Muscle of back (tissue), 11 donors: Measurements from ENCODE around the gene MYCN. TPM values are rescaled to one million over a fixed set of nuclear protein-coding genes. Genes with fewer than 3 reads are reported as not detected.

Source experiments
- DNase-seq, 3 donors: peaks; one replicate each; pipeline versions ENCODE4 v3.0.0 to v3.0.0-alpha.2; 2013
- polyA plus RNA-seq, 10 donors: library from polyadenylated mRNA; unstranded; fragments of 120-200 nt; gene quantifications; one replicate each; pipeline ENCODE4 v1.2.1, GENCODE V29; 2013; ENCODE audit not compliant: insufficient read length in 10 of 10

MYCN gene
- polyA plus RNA-seq, 10 donors = 4.4 to 11.9 (median 6.2) TPM

DNA sequence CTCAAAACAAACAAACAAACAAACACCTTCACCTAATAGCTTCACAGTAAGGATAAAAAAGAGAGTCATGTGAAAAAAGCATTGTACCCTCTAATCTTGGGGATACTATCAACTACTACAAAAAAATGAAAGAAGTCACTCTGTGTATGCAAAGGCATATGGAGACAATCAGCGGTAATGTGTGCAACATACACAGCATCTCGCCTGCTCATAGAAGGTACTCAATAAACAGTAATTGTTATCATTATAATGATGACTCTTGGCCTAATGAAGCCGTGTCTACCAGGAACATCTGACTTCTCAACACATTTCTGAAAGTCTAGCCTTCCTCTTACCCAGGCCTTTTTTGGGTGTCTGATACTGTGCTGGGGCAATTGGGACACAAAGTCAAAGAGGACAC lies 55.3 kb downstream of the MYCN start:
- DNase-seq = no peak
